HG03196 (cell line): ENCODE data around the gene GAGE12D.
"Not testable (repeated sequence)": the region's sequence is repeated elsewhere in the genome, so short reads cannot be mapped to it uniquely, and the experiment has no call there.

Source experiments
- ATAC-seq: cut with Tn5 transposase; IDR thresholded peaks from one replicate; pipeline ENCODE4 v1.9.1; 2021; ENCODE audit not compliant: unreplicated experiment

The GAGE12D gene

GRCh38 chrX:49541433-49541832 lies at the start of gene GAGE12D:
GAGE12D (plus strand) TSS chrX:49541733; CDS start chrX:49542888, 1,155 bp downstream.
- not testable (repeated sequence) for ATAC-seq

GRCh38 chrX:49531877-49532276 lies 9.7 kb upstream of the GAGE12D start, which contains the start of gene GAGE12C:
GAGE12C (plus strand) TSS chrX:49532177; CDS start chrX:49533332, 1,155 bp downstream.
- ATAC-seq, result not testable (repeated sequence)

- not testable (repeated sequence) for ATAC-seq
These were observed 9.5 kb downstream of the GAGE12D start, which contains the start of gene GAGE12E for GRCh38 chrX:49550989-49551388. GAGE12E (plus strand) TSS chrX:49551289; CDS start chrX:49552444, 1,155 bp downstream.

GRCh38 chrX:49560542-49560941 lies 19.0 kb downstream of the GAGE12D start, which contains the start of gene GAGE12F:
GAGE12F (plus strand) TSS chrX:49560842; CDS start chrX:49561997, 1,155 bp downstream.
- ATAC-seq, result not testable (repeated sequence)

GRCh38 chrX:49568728-49569127 lies 27.2 kb downstream of the GAGE12D start:
- ATAC-seq, result not testable (repeated sequence)

- not testable (repeated sequence) for ATAC-seq
These were observed 27.6 kb downstream of the GAGE12D start for GRCh38 chrX:49569152-49569551.

GRCh38 chrX:49570100-49570499 lies 28.6 kb downstream of the GAGE12D start, which contains the start of gene GAGE12G:
GAGE12G (plus strand) TSS chrX:49570400; CDS start chrX:49571555, 1,155 bp downstream.
- not testable (repeated sequence) for ATAC-seq

- not testable (repeated sequence) for ATAC-seq
These were observed 38.1 kb downstream of the GAGE12D start, which contains the start of gene GAGE12H for GRCh38 chrX:49579649-49580048. GAGE12H (plus strand) TSS chrX:49579949; CDS start chrX:49581104, 1,155 bp downstream.

- not testable (repeated sequence) for ATAC-seq
These were observed 47.7 kb downstream of the GAGE12D start, which contains the start of gene GAGE2A for GRCh38 chrX:49589196-49589595. GAGE2A (plus strand) TSS chrX:49589496; CDS start chrX:49590651, 1,155 bp downstream.

- ATAC-seq, result not testable (repeated sequence)
These were observed 48.4 kb downstream of the GAGE12D start for GRCh38 chrX:49589769-49590478.

- ATAC-seq, result not testable (repeated sequence)
These were observed 49.0 kb downstream of the GAGE12D start for GRCh38 chrX:49590488-49590887.
